MM.1S (cell line): ENCODE results near the gene FOXJ3.

Source experiments
- DNase-seq: peaks from one replicate; pipeline ENCODE4 v3.0.0-alpha.2; 2015
- H2AFZ ChIP-seq: fragments of 300-600 bp; sonication (generic); 2 replicates; pipeline ENCODE4 v1.6.0; 2016; ENCODE audit warnings: antibody characterized with exemption, low read length
- H3F3A ChIP-seq: fragments of 300-600 bp; sonication (generic); 2 replicates; pipeline ENCODE4 v1.6.1; 2016; ENCODE audit warnings: mild to moderate bottlenecking, antibody characterized with exemption, low read length, moderate library complexity, mixed read lengths; ENCODE audit not compliant: insufficient read depth
- H3K27ac ChIP-seq: fragments of 300-600 bp; sonication (generic); 2 replicates; pipeline ENCODE4 v1.5.1; 2016; ENCODE audit warnings: mild to moderate bottlenecking, low read length
- H3K27me3 ChIP-seq: fragments of 300-600 bp; sonication (generic); replicated peaks from 2 replicates; pipeline ENCODE4 v1.6.0; 2016; ENCODE audit warnings: low read length; ENCODE audit not compliant: insufficient read depth
- H3K36me3 ChIP-seq: fragments of 300-600 bp; sonication (generic); replicated peaks from 2 replicates; pipeline ENCODE4 v1.6.1; 2016; ENCODE audit warnings: mild to moderate bottlenecking, low read length, mixed read lengths; ENCODE audit not compliant: insufficient read depth
- H3K4me1 ChIP-seq: fragments of 300-600 bp; sonication (generic); 2 replicates; pipeline ENCODE4 v1.6.1; 2016; ENCODE audit warnings: low read length, mixed read lengths
- H3K4me2 ChIP-seq: fragments of 300-600 bp; sonication (generic); 2 replicates; pipeline ENCODE4 v1.6.0; 2016; ENCODE audit warnings: low read depth, low read length
- H3K4me3 ChIP-seq: fragments of 300-600 bp; sonication (generic); 2 replicates; pipeline ENCODE4 v1.5.1; 2016; ENCODE audit warnings: low read length, mixed read lengths
- H3K79me2 ChIP-seq: fragments of 300-600 bp; sonication (generic); 2 replicates; pipeline ENCODE4 v1.6.1; 2016; ENCODE audit warnings: mixed run types, low read length, mixed read lengths
- H3K9ac ChIP-seq: fragments of 300-600 bp; sonication (generic); 2 replicates; pipeline ENCODE4 v1.6.1; 2016; ENCODE audit warnings: low read length, mixed read lengths
- H3K9me2 ChIP-seq: fragments of 300-600 bp; sonication (generic); replicated peaks from 2 replicates; pipeline ENCODE4 v1.6.1; 2016; ENCODE audit warnings: mild to moderate bottlenecking, low read length, mixed read lengths; ENCODE audit not compliant: insufficient read depth
- H3K9me3 ChIP-seq: fragments of 300-600 bp; sonication (generic); replicated peaks from 2 replicates; pipeline ENCODE4 v1.6.1; 2016; ENCODE audit warnings: mild to moderate bottlenecking, low read length, mixed read lengths; ENCODE audit not compliant: insufficient read depth
- H4K20me1 ChIP-seq: fragments of 300-600 bp; sonication (generic); 2 replicates; pipeline ENCODE4 v1.6.1; 2016; ENCODE audit warnings: mild to moderate bottlenecking, low read length, moderate library complexity, mixed read lengths; ENCODE audit not compliant: insufficient read depth
- EZH2 ChIP-seq: fragments of 300-600 bp; sonication (generic); optimal IDR thresholded peaks from 2 replicates; pipeline ENCODE3; 2017; ENCODE audit warnings: low read depth, mild to moderate bottlenecking, antibody characterized with exemption, low read length, mixed read lengths
- EZH2phosphoT487 ChIP-seq: fragments of 300-600 bp; sonication (generic); IDR thresholded peaks from 2 replicates; pipeline ENCODE4 v1.6.1; 2018; ENCODE audit warnings: antibody characterized with exemption, low read length
- TF ChIP-seq, protein P1 (sequence below): fragments of 300-600 bp; sonication (generic); IDR thresholded peaks from 2 replicates; pipeline ENCODE4 v1.5.1; 2016; ENCODE audit warnings: antibody characterized with exemption, low read length, mixed read lengths

The FOXJ3 gene

DNA sequence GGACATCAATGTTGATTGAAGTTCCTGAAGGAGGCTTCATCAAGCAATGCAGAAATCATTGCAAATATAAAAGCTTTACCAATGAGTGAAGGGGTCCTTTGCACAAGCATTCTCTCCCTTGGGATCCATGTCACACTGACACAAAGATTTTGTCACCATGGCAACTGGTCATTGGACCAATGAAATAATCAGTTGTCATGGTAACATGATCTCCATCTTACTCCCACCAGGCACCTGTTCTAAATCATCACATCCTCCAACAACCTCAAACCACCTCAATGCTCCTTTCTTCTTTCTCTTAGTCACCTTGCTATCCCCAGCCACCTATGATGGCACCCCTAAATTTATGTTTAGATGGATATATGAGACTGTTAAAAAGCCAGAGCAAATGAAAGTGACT is 13.5 kb upstream of the FOXJ3 start:
- Histone ChIP-seq H3K9me3 (no peaks in the 10 kb centered on the region), H4K20me1 (no peaks in the 10 kb centered on the region), H3K27ac (no peak overlapping the region), H3K4me1 (no peaks in the 10 kb centered on the region), H3K79me2 (no peaks in the 10 kb centered on the region), H3K27me3 (no peaks in the 10 kb centered on the region), H3K9ac (no peak overlapping the region), H3K4me2 (no peak overlapping the region), H3K4me3 (no peak overlapping the region), H3F3A (no peaks in the 10 kb centered on the region; the same call in 1 of the 2 replicates), H3K9me2 (no peaks in the 10 kb centered on the region), H3K36me3 (no peaks in the 10 kb centered on the region), H2AFZ (no peak overlapping the region)
- TF ChIP-seq EZH2phosphoT487 (no peak), EZH2 (no peak)
- TF ChIP-seq, protein P1, sequence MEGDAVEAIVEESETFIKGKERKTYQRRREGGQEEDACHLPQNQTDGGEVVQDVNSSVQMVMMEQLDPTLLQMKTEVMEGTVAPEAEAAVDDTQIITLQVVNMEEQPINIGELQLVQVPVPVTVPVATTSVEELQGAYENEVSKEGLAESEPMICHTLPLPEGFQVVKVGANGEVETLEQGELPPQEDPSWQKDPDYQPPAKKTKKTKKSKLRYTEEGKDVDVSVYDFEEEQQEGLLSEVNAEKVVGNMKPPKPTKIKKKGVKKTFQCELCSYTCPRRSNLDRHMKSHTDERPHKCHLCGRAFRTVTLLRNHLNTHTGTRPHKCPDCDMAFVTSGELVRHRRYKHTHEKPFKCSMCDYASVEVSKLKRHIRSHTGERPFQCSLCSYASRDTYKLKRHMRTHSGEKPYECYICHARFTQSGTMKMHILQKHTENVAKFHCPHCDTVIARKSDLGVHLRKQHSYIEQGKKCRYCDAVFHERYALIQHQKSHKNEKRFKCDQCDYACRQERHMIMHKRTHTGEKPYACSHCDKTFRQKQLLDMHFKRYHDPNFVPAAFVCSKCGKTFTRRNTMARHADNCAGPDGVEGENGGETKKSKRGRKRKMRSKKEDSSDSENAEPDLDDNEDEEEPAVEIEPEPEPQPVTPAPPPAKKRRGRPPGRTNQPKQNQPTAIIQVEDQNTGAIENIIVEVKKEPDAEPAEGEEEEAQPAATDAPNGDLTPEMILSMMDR, result no peak
- no peak for DNase-seq

DNA sequence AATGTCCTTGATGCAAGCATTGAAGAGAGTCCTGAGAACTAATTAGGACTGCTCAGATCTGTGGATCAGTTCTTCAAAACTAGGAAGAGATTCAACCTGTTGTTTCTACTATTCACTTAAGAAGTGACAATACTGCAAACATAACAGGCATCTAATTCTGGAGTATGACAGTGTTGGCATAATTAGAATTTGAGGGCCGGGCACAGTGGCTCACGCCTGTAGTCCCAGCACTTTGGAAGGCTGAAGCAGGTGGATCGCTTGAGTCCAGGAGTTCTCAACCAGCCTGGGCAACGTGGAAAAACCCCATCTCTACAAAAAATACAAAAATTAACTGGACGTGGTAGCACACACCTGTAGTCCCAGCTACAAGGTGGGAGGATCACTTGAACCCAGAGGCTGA is 8.0 kb upstream of the FOXJ3 start:
- TF ChIP-seq EZH2phosphoT487 (no peak), EZH2 (no peak)
- TF ChIP-seq, protein P1, result no peak
- DNase-seq, result no peak
- H2AFZ ChIP-seq, result no peak overlapping the region
- H3K9ac ChIP-seq, result no peak overlapping the region
- H3K4me3 ChIP-seq, result no peak overlapping the region
- no peak overlapping the region for H3K27ac ChIP-seq
- H3K4me2 ChIP-seq, result no peak overlapping the region
- no peaks in the 10 kb centered on the region for H3K9me3 ChIP-seq
- H4K20me1 ChIP-seq, result no peaks in the 10 kb centered on the region
- no peaks in the 10 kb centered on the region for H3K79me2 ChIP-seq
- H3K36me3 ChIP-seq, result no peaks in the 10 kb centered on the region
- no peaks in the 10 kb centered on the region for H3K27me3 ChIP-seq
- no peaks in the 10 kb centered on the region for H3K9me2 ChIP-seq
- H3K4me1 ChIP-seq, result no peaks in the 10 kb centered on the region
- no peaks in the 10 kb centered on the region; the same call in 1 of the 2 replicates for H3F3A ChIP-seq

DNA sequence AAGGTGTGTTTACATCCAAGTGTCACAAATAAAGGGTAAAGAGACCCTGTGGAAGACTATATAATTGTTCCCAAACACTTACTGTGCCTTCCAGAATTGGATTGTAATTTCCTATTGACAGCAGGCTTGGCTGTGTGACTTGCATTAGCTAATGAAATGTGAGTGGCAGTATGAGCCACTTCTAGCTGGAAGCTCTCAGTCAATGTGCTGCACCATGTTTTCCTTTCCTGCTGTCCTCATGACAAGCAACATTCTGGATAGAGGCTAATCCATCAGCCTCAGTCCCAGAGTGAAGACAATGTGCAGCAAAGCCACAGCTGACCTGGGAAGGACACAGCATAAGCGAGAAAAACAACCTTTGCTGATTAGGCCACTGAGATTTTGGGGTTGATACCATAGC is 5.9 kb upstream of the FOXJ3 start:
- H3K79me2 ChIP-seq, result no peaks in the 10 kb centered on the region
- H3K9ac ChIP-seq, result no peak overlapping the region
- no peaks in the 10 kb centered on the region for H3K9me2 ChIP-seq
- no peak overlapping the region for H2AFZ ChIP-seq
- H4K20me1 ChIP-seq, result no peaks in the 10 kb centered on the region
- no peak overlapping the region for H3K4me2 ChIP-seq
- no peaks in the 10 kb centered on the region for H3K27me3 ChIP-seq
- DNase-seq, result no peak
- no peak for TF ChIP-seq EZH2
- no peak for TF ChIP-seq EZH2phosphoT487
- TF ChIP-seq, protein P1, result no peak
- H3K4me1 ChIP-seq, result no peaks in the 10 kb centered on the region
- no peaks in the 10 kb centered on the region; the same call in 1 of the 2 replicates for H3F3A ChIP-seq
- H3K4me3 ChIP-seq, result no peak overlapping the region
- H3K36me3 ChIP-seq, result no peaks in the 10 kb centered on the region
- no peaks in the 10 kb centered on the region for H3K9me3 ChIP-seq
- H3K27ac ChIP-seq, result no peak overlapping the region
